Mucosa of gallbladder (tissue), 1 donor: ENCODE data around the gene DTHD1. TPM values are rescaled to one million over a fixed set of nuclear protein-coding genes. Genes with fewer than 3 reads are reported as not detected.

Experiments
- DNase-seq: peaks from one replicate; pipeline ENCODE4 v3.0.0-alpha.2; 2020; ENCODE audit warnings: low spot score
- total RNA-seq: library from RNA; stranded (reverse); gene quantifications from one replicate; pipeline ENCODE4 v1.2.1, GENCODE V29; 2021
- donor health status: DM: no; HTN: no; CAD: no.

Gene DTHD1
- total RNA-seq, 1 donor from 2014 or later = 0.20 TPM

DNA sequence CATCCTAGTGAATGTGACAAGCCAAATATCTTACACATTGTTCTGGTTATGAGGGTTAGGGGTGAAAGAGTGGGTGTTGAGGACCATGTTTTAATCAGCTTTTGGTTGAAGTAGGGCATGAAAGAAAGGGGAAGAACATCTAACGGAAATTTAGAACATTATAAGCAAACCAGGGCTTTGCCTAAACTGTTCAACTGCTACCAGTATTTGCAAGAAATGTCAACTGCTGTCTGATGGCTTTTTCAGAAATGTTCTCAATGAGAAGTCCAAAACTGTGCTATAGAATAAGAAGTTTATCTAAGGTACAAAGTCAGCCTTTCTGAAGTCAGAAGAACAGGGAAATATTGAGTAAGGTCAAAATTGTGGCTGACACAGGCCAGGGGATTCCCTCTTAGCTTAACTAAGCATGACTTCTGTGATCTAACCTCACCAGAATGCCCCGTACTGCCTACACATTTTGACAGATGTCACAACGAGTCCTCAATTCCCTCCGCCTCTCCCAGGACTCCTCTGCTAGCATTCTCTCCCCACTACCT lies 67.1 kb downstream of the DTHD1 start:
- DNase-seq = no peak

DNA sequence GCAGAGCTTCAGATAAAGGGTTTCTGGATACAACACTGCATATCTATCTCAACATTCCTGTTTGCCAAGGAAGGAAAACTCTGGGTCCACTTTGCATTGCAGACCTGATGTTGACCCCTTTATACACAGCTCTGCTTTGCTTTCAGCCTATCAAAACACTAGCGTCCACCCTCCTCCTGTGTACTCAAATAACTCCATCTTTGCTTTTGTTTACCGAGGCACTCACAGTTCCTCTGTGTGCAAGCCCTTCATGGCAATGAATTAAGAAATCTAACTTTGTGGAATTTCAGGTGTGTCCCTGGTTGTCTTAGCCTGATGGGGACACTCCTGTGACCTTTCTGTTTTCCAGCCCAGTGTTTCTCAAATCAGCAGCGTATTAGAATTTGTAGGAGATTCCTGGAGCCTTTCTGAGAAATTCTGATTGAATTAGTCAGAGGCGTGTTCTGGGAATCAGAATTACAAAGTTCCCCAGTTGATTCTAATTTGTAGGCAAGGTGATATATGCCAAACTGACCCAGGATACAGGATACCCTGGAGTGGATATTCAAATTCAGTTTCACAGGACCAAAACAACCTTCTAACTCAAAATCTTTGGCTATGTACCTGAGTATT lies 68.6 kb downstream of the DTHD1 start:
- no peak for DNase-seq

DNA sequence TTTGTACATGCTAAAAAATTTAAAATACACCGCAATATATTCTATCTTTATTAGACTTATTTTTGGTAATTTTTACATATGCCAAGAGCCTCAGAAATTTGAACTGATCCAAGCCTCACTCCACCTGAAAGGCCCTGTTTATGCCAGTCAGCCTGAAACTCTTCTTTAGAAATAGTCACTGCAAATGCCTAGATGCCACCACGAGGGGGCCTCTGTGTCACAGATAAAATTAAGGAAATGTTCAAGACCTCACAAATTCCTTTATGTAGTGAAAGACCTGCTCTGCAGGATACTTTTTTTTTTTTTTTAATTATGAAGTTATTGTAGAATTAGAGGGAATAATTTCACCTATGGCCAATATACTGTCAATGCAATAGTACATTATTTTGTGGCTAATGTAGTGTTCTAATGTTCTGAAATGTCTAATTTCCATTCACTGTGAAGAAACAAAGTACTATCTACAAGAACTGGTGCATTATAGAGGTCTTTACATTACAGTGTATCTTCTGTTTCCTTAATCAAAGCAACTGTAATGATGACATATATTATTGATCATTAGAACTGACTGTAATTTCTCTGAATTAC lies 69.8 kb downstream of the DTHD1 start:
- peak; percentile 68 for DNase-seq

DNA sequence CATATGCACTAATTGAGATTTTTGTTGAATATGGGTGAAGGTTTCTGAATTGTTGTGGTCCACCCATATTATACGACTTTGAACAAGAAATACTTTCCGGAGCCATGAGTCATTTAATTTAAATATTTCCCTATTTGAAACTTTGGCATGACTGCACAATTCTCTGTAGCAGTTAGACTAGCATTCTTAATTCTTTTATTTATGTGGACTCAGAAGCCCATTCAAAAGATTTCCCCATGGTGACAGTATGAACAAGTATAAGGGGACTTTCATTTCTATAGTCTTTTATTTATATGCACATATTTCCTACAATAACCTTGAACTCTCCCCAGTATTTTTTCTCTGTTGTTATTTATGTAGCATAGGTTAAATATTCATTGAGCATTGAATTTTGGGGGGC lies 72.6 kb downstream of the DTHD1 start:
- DNase-seq = no peak

DNA sequence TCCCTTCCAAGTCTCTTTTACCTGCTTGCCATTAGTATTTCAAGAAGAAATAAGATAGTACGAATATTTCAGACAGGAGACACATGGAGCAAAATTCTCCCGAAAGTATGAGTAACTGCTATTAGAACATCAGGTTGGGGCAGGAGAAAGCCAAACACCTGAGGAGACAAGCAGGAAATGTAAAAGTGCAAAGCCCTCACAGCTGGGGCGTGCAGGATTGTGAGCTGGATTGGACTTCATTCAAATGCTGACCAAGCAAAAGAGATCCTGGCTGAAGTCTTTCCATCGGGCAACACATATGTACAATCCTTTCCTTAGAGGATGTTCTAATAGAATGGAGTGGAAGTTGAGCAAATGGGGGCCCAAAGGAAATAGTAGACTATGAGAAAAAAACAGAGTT lies 76.8 kb downstream of the DTHD1 start:
- DNase-seq = no peak

DNA sequence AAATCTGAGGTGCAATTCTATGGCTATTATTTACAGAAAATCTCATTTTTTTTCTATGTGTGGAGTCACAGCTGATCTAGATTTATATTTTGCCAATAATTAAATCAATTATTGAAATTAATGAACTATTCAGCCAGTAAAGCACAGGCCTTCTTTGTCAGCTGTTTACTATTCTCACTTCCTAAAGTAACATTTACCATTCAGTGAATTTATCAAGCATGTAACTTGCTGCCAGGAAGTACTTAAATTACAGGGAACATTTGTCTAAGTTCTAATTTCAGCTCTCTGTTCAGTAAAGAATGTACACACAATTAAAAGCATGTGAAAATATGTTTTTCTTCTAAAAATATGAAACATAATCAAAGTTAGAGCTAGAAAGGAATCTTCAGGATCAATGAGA lies 79.3 kb downstream of the DTHD1 start:
- DNase-seq = no peak

DNA sequence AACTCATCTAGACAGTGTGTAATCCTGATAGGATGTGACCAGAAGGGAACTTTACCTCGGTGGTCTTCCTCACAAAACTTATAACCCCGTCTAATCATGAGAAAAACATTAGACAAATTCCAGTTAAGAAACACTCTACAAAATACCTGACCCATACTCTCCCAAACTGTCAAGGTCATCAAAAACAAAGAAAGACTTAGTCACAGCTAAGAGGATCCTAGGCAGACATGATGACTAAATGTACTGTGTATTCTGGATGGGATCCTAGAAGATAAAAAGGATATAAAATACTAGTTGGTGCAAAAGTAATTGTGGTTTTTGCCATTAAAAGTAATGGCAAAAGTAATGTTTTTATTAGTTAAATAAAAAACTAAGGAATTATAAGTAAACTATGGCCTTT lies 81.6 kb downstream of the DTHD1 start:
- DNase-seq = no peak

DNA sequence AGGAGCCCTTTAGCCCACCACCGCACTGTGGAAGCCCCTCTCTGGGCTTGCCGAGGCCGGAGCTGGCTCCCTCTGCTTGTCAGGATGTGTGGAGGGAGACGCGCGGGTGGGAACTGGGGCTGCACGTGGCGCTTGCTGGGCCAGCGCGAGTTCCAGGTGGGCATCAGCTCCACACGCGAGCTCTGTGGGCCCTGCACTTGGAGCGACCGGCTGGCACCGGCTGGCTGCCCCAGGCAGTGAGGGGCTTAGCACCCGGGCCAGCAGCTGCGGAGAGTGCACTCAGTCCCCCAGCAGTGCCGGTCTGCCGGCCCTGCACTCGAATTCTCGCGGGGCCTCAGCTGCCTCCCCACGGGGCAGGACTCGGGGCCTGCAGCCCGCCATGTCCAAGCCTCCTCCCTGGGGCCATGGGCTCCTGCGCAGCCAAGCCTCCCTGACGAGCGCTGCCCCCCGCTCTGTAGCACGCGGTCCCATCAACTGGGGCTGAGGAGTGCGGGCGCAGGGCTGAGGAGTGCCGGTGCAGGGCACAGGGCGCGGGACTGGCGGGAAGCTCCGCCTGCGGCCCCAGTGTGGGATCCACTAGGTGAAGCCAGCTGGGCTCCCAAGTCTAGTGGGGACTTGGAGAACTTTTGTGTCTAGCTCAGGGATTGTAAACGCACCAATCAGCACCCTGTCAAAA lies 93.6 kb downstream of the DTHD1 start:
- DNase-seq = no peak

DNA sequence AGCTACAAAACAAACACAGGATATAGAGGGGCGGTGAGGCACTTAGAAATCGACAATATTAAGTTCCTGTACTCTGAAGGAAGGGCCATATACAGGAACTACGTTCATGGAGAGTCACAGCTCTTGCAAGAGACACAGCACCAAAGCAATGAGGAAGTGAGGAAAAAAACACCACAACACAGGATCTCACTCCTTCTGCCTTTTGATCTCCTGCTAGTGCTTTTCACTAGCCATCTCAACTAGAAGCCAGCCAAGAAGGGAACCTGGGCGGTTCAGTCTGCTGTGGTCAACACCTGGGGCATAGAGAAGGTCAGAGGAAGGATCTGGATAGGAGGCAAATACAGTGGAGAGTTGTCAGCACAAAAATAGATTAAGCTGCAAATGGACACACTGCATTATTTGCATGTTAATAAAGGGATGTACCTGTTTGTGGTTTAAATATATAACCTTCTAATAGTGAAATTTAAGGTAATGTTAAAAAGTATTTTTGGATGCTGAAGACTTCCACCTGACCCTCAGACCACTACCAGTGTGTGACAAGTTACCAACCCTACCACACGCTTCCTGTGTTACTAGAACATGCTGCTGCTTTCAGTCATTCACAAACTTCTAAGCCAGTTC lies 104.6 kb downstream of the DTHD1 start:
- no peak for DNase-seq

DNA sequence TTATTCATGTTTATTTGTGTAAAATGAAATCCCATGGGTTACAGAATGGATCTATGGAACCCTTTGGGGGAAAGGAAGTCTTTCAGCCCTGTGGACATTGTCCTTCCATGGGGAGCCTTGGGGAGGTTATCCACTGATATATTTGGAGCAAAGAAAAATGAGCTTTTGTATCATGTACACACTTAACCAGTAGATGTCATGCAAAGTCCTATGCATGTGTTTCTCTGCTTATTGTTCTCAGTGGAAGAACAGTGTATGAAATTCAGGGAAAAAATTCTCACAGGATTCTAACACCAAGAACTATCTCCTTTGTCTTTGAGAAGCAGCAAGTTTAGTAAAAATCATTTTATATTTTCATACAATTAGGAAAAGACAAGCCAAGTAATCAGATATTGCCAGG lies 105.3 kb downstream of the DTHD1 start:
- no peak for DNase-seq

DNA sequence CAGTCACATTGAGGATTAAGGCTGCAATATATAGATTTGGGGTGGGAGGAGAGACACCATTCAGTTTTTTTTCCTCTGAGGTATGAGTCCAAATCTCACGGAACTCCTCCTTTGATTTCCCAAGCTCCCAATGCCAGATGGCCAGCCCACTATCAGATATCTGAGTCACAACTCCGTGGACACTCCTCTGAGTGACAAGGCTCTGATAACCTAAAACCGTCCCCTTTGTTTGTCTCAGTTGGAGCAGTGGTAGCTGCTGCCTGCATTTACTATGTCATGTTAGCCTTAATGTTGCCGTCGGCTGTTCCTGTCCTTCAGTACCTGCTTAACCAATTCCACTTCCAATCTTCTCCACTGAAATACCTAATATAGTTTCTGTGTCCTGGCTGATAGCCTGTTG lies 107.3 kb downstream of the DTHD1 start:
- no peak for DNase-seq

DNA sequence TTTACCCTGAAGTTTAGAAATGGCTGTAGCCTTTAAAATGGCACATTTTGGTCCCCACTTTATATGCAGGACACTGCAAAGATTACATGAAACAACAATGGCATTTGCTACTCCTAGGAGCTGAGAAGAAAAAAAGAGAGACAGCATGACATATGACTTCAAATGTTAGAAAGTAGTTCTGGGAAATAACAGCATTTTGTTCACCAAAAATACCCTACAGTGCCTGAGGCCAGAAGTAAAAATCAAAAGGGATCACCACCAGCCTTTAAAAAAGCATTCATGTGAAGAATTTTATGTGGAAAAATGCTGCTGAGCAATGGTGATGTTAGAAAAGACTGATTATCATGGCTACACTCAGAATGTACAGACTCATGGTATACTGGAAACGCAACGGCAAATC lies 110.0 kb downstream of the DTHD1 start:
- DNase-seq = no peak

DNA sequence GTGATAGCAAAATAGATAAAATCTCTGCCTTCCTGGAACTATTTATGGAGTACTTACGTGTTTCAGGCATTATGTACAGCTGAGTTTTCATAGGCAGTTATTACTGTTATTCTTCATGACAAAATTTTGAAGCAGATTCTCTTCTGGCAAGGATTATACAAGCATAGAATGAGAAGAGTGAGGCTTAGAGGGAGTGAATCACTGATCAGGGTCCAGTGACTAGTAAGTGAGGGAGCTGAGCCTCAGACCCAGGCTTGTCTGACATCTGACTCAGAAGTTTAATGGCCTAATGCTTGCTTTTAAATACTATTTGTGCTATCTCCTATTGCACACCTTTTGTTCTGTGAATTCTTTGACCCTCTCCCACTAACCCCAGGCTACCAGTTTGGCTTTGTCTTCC lies 110.6 kb downstream of the DTHD1 start:
- DNase-seq = no peak

DNA sequence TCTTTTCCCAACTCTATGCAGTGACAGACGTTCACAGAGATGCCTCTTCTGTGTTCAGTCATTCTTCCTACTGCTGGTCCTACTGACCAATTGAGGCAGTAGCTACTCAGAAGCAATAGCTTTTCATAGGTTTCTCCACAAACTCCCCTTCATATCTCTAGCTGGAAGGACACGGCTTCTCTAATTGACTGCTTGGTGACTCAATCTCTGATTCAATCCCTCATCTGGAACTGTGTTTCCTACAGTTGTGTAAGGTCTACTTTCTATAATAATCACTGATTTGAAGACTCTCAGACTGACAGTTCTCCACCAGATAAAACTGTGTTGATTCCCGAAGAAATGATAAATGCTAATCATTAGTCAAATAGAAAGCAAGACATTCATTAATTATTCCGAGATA lies 111.5 kb downstream of the DTHD1 start:
- DNase-seq = no peak

Other genes with a start within 250 kb of the DTHD1 start
- 22.3 TPM for gene ARAP2, start 37.1 kb upstream of the DTHD1 start, total RNA-seq